Mesothelial cell of epicardium (in vitro differentiated cells): Measurements from ENCODE around the gene OR12D3. TPM values are rescaled to one million over a fixed set of nuclear protein-coding genes. Genes with fewer than 3 reads are reported as not detected.
"Not testable (repeated sequence)": the region's sequence is repeated elsewhere in the genome, so short reads cannot be mapped to it uniquely, and the experiment has no call there.

Source experiments
- DNase-seq, 2 experiments: peaks; one replicate each; pipeline ENCODE4 v3.0.0; 2021; ENCODE audit warnings: low spot score in 2 of 2; ENCODE audit not compliant: unreplicated experiment in 2 of 2
- H3K27ac Mint-ChIP-seq: 2 replicates; pipeline ENCODE4 v1.8.0; 2021; ENCODE audit warnings: mixed read lengths
- H3K27me3 Mint-ChIP-seq: 2 replicates; pipeline ENCODE4 v1.8.0; 2021; ENCODE audit warnings: low read depth, mixed read lengths
- H3K36me3 Mint-ChIP-seq: 2 replicates; pipeline ENCODE4 v1.8.0; 2021; ENCODE audit warnings: mixed read lengths
- H3K4me1 Mint-ChIP-seq: 2 replicates; pipeline ENCODE4 v1.8.0; 2021; ENCODE audit warnings: mixed read lengths
- H3K4me3 Mint-ChIP-seq: 2 replicates; pipeline ENCODE4 v1.8.0; 2021; ENCODE audit warnings: mild to moderate bottlenecking, moderate library complexity, mixed read lengths
- H3K9me3 Mint-ChIP-seq: 2 replicates; pipeline ENCODE4 v1.8.0; 2021; ENCODE audit warnings: mixed read lengths
- CTCF ChIP-seq: fragments of 200-600 bp; sonication (generic); IDR thresholded peaks from one replicate; pipeline ENCODE4 v1.5.0; 2021; ENCODE audit warnings: antibody characterized with exemption; ENCODE audit not compliant: unreplicated experiment
- total RNA-seq: library from RNA; stranded (reverse); gene quantifications from 3 replicates; pipeline ENCODE4 v1.2.1, GENCODE V29; 2021

The OR12D3 gene
- total RNA-seq, 1 donor from 2014 or later, result not detected

GRCh38 chr6:29354980-29355379 lies 20.1 kb downstream of the OR12D3 start:
- H3K4me3 Mint-ChIP-seq, result no peak overlapping the region
- peaks cover 23% of the 10 kb centered on the region for H3K9me3 Mint-ChIP-seq
- H3K36me3 Mint-ChIP-seq, result no peaks in the 10 kb centered on the region
- no peak for DNase-seq
- H3K27me3 Mint-ChIP-seq, result peaks cover 24% of the 10 kb centered on the region
- no peak overlapping the region for H3K27ac Mint-ChIP-seq
- no peaks in the 10 kb centered on the region for H3K4me1 Mint-ChIP-seq
- no peak for TF ChIP-seq CTCF

- H3K4me1 Mint-ChIP-seq, H3K27ac Mint-ChIP-seq, H3K4me3 Mint-ChIP-seq, DNase-seq, H3K36me3 Mint-ChIP-seq: not testable (repeated sequence)
- peaks cover 27% of the 10 kb centered on the region for H3K9me3 Mint-ChIP-seq
- peaks cover 16% of the 10 kb centered on the region for H3K27me3 Mint-ChIP-seq
Observed at GRCh38 chr6:29349348-29349747, 25.7 kb downstream of the OR12D3 start.

- DNase-seq, result no peak
- Mint-ChIP-seq H3K36me3 (no peaks in the 10 kb centered on the region), H3K9me3 (peaks cover 8% of the 10 kb centered on the region), H3K4me1 (no peaks in the 10 kb centered on the region), H3K27me3 (peaks cover 16% of the 10 kb centered on the region), H3K4me3 (no peak overlapping the region), H3K27ac (no peak overlapping the region)
- TF ChIP-seq CTCF, result no peak
Observed at GRCh38 chr6:29345380-29345779, 29.7 kb downstream of the OR12D3 start.

- no peaks in the 10 kb centered on the region for H3K36me3 Mint-ChIP-seq
- H3K27ac Mint-ChIP-seq, result no peak overlapping the region
- peaks cover 11% of the 10 kb centered on the region for H3K9me3 Mint-ChIP-seq
- peaks cover 14% of the 10 kb centered on the region for H3K27me3 Mint-ChIP-seq
- H3K4me1 Mint-ChIP-seq, result no peaks in the 10 kb centered on the region
- no peak for TF ChIP-seq CTCF
- DNase-seq, result no peak
- H3K4me3 Mint-ChIP-seq, result no peak overlapping the region
Observed at GRCh38 chr6:29336269-29336668, 38.8 kb downstream of the OR12D3 start.

- H3K9me3 Mint-ChIP-seq, result peaks cover 11% of the 10 kb centered on the region
- no peak for DNase-seq
- H3K36me3 Mint-ChIP-seq, result no peaks in the 10 kb centered on the region
- no peak for TF ChIP-seq CTCF
- peaks cover 14% of the 10 kb centered on the region for H3K27me3 Mint-ChIP-seq
- no peaks in the 10 kb centered on the region for H3K4me1 Mint-ChIP-seq
- no peak overlapping the region for H3K27ac Mint-ChIP-seq
- H3K4me3 Mint-ChIP-seq, result no peak overlapping the region
Observed at GRCh38 chr6:29332676-29333075, 42.4 kb downstream of the OR12D3 start.

GRCh38 chr6:29325777-29326176 lies 49.3 kb downstream of the OR12D3 start:
- peaks cover 21% of the 10 kb centered on the region for H3K27me3 Mint-ChIP-seq
- H3K36me3 Mint-ChIP-seq, result no peaks in the 10 kb centered on the region
- no peaks in the 10 kb centered on the region for H3K9me3 Mint-ChIP-seq
- no peak for TF ChIP-seq CTCF
- no peak for DNase-seq
- no peak overlapping the region for H3K4me3 Mint-ChIP-seq
- H3K27ac Mint-ChIP-seq, result no peak overlapping the region
- no peaks in the 10 kb centered on the region for H3K4me1 Mint-ChIP-seq

Other genes starting within 250 kb of the OR12D3 start
- not detected in 3 replicates for gene OR2J2, start 204.4 kb downstream of the OR12D3 start, total RNA-seq
- gene OR14J1, start 73.6 kb downstream of the OR12D3 start, total RNA-seq, result not detected in 3 replicates
- not detected in 3 replicates for gene OR5V1, start 6.4 kb downstream of the OR12D3 start, total RNA-seq
- not detected in 3 replicates for gene OR12D2, start 20.3 kb upstream of the OR12D3 start, total RNA-seq
- gene OR12D1, start 39.6 kb upstream of the OR12D3 start, total RNA-seq, result not detected in 3 replicates
- not detected in 3 replicates for gene OR10C1, start 64.0 kb upstream of the OR12D3 start, total RNA-seq
- gene OR11A1, start 81.8 kb upstream of the OR12D3 start, total RNA-seq, result not detected in 3 replicates
- gene OR2H1, start 81.9 kb upstream of the OR12D3 start, total RNA-seq, result not detected in 3 replicates
- gene MAS1L, start 112.7 kb upstream of the OR12D3 start, total RNA-seq, result not detected in 3 replicates
- gene UBD, start 184.4 kb upstream of the OR12D3 start, total RNA-seq, result 0.47 to 0.50 TPM (median 0.49 TPM) in 3 replicates
- gene OR2H2, start 209.8 kb upstream of the OR12D3 start, total RNA-seq, result not detected in 3 replicates